BE2C (cell line): ENCODE data around the gene LYRM9.
A peak's percentile ranks its signal among the peaks of the same experiment; 100 is the strongest.

Source experiments
- DNase-seq: peaks from one replicate; pipeline ENCODE4 v3.0.0-alpha.2; 2020
- H3K27me3 ChIP-seq: fragments of 250-450 bp; sonication (Bioruptor Pico); 2 replicates; pipeline ENCODE4 v1.5.1; 2020; ENCODE audit warnings: mild to moderate bottlenecking
- H3K36me3 ChIP-seq: fragments of 250-450 bp; sonication (Bioruptor Pico); 2 replicates; pipeline ENCODE4 v1.5.1; 2020; ENCODE audit warnings: mild to moderate bottlenecking
- H3K4me1 ChIP-seq: fragments of 250-450 bp; sonication (Bioruptor Pico); 2 replicates; pipeline ENCODE4 v1.5.1; 2020
- H3K4me3 ChIP-seq: 2 replicates; pipeline ENCODE4 v1.5.1; 2011; ENCODE audit warnings: low read depth, low read length
- H3K9me3 ChIP-seq: fragments of 250-450 bp; sonication (Bioruptor Pico); 2 replicates; pipeline ENCODE4 v1.5.1; 2020
- TF ChIP-seq, protein P1 (sequence below): IDR thresholded peaks from 2 replicates; pipeline ENCODE4 v1.5.1; 2012; ENCODE audit warnings: mild to moderate bottlenecking, low read depth, low read length

Gene LYRM9

DNA sequence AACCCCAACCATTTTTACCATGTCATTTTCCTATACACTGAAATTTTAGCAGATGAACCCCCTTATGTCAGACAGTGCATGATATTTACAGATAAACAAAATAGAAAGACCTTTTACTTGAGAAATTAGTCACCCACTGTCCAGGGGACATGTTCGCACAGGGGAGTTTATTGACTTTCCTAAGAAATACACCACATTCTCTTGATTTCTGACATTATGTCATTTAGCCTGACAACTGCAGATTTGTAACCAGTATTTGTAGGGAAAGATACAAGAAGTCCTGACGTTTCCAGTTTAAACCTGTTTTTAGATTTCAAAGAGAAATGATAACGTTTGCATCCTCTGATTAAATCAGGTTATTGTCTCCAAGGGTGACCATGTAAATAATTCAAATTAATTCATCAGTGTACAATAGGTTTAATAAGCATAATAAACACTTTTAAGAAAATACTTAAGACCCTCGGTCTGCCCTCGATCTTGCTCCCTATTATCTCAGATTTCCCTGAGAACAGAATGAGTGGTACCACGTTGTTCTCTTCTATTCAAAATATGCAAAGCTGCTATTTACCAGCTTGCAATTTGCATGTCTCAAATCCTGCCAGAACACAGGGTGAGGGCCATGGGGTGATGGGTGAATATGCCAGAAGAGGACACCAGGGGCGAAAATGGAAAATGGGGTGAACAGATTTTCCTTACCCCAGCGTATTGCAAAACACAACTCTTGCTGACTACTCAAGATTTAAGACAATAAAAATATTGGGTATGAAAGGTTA, 2.1 kb upstream of the LYRM9 start:
- Histone ChIP-seq H3K36me3 (no peaks in the 10 kb centered on the region), H3K4me3 (no peak overlapping the region)
- no peak for DNase-seq

DNA sequence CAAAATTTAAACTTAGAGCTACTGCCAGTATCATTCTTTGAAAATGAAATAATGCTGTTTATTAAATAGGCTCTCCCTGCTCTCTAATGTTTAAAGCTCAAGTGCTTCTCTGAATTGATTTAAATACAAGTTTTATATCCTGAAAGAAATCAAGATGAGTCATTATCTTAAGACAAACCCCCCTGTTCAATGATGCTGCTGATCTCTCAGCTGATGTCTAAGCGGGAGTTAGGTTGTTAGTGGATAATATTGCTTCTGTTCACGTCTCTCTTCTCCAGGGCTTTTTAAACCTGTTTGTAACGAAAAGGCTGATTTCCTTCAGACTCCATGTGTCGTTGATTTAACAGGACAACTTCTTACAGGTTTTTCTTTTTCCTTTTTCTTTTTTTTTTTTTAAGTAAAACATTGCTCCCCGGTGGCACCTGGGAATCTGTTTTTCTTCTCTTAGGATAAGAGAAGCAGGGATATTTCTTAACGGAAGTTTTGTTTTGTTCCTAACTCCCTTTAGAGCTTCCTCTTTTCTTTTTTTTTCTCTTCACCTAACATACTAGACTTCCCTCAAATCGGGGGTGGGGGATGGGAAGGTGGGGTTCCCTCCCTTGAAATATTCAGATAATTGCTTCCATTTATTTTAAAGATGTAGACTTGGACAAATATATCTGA, 807 bp upstream of the LYRM9 start:
- no peaks in the 10 kb centered on the region for H3K9me3 ChIP-seq
- no peak overlapping the region for H3K4me3 ChIP-seq
- TF ChIP-seq, protein P1, sequence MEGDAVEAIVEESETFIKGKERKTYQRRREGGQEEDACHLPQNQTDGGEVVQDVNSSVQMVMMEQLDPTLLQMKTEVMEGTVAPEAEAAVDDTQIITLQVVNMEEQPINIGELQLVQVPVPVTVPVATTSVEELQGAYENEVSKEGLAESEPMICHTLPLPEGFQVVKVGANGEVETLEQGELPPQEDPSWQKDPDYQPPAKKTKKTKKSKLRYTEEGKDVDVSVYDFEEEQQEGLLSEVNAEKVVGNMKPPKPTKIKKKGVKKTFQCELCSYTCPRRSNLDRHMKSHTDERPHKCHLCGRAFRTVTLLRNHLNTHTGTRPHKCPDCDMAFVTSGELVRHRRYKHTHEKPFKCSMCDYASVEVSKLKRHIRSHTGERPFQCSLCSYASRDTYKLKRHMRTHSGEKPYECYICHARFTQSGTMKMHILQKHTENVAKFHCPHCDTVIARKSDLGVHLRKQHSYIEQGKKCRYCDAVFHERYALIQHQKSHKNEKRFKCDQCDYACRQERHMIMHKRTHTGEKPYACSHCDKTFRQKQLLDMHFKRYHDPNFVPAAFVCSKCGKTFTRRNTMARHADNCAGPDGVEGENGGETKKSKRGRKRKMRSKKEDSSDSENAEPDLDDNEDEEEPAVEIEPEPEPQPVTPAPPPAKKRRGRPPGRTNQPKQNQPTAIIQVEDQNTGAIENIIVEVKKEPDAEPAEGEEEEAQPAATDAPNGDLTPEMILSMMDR, result no peak
- no peaks in the 10 kb centered on the region for H3K36me3 ChIP-seq
- no peak for DNase-seq
- H3K4me1 ChIP-seq, result no peaks in the 10 kb centered on the region
- H3K27me3 ChIP-seq, result no peaks in the 10 kb centered on the region

More for the DNA sequence above, 2.1 kb upstream of the LYRM9 start:
- H3K4me1 ChIP-seq, result no peaks in the 10 kb centered on the region
- TF ChIP-seq, protein P1, result no peak
- H3K9me3 ChIP-seq, result no peaks in the 10 kb centered on the region
- no peaks in the 10 kb centered on the region for H3K27me3 ChIP-seq

- Histone ChIP-seq H3K4me1 (no peaks in the 10 kb centered on the region), H3K36me3 (no peaks in the 10 kb centered on the region), H3K9me3 (no peaks in the 10 kb centered on the region), H3K27me3 (no peaks in the 10 kb centered on the region), H3K4me3 (peak overlapping the region; percentile 51)
- no peak for DNase-seq
- TF ChIP-seq, protein P1, result no peak
These were observed 661 bp downstream of the LYRM9 start for GRCh38 chr17:27892542-27892865.

DNA sequence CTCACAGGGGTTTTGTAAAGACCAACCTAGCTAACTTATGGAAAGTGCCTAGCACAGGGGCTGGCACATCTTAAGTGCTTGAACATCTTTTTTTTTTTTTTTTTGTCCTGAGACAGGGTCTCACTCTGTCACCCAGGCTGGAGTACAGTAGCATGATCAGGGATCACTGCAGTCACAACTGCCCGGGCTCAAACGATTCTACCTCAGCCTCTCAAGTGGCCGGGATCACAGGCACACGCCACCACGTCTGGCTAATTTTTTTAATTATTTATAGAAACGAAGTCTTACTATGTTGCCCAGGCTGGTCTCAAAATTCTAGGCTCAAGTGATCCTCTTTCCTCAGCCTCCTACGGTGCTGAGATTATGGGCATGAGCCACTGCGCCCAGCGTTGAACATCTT, 1.3 kb downstream of the LYRM9 start:
- no peaks in the 10 kb centered on the region for H3K4me1 ChIP-seq
- no peak overlapping the region for H3K4me3 ChIP-seq
- H3K27me3 ChIP-seq, result no peaks in the 10 kb centered on the region
- no peaks in the 10 kb centered on the region for H3K36me3 ChIP-seq
- TF ChIP-seq, protein P1, result no peak
- H3K9me3 ChIP-seq, result no peaks in the 10 kb centered on the region
- no peak for DNase-seq

DNA sequence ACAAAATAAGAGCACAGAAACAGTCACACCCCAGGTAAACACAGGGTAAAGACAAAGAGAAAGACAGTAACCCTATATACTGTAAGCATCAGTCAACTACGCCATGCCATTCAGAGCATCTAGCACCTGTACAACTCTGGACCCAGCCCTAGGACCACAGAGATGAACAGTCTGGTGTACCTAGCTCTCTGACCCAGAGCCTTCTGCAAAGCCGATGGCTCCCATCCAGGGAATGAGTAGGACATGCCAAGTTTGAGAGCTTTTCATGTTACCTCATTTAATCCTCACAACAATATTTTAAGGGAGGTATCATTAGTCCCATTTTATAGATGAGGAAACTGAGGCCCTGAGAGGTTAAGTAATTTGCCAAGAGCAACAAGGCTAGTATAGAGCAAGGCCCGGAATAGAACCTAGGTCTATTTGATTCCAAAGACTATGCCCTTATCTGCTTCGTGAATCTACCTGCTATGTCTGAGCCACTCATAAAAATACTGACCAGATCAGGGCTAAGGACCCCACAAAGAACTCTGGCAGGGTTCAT, 3.4 kb downstream of the LYRM9 start:
- no peaks in the 10 kb centered on the region for H3K9me3 ChIP-seq
- H3K27me3 ChIP-seq, result no peaks in the 10 kb centered on the region
- no peak overlapping the region for H3K4me3 ChIP-seq
- TF ChIP-seq, protein P1, result no peak
- H3K36me3 ChIP-seq, result no peaks in the 10 kb centered on the region
- DNase-seq, result no peak
- H3K4me1 ChIP-seq, result no peaks in the 10 kb centered on the region

DNA sequence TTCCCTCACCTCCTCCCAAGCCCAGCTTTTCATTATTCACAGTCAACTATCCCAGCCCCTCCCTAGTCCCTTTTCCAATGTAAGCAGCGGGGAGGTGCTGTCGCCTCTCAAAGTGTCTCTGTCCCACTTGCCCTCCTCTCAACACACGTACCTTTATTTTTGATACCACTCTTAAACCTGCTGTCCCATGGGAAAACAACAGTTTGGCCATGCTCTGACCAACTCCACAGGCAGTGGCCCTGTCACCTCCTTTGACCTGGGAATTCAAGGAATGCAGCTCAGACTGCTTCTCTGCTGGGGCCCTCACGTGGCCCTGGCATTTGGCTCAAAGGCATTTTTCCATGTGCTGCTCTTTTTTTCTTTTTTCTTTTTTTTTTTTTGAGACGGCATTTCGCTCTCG, 4.2 kb downstream of the LYRM9 start:
- Histone ChIP-seq H3K4me3 (no peak overlapping the region), H3K36me3 (no peaks in the 10 kb centered on the region), H3K4me1 (no peaks in the 10 kb centered on the region), H3K9me3 (no peaks in the 10 kb centered on the region), H3K27me3 (no peaks in the 10 kb centered on the region)
- TF ChIP-seq, protein P1, result no peak
- DNase-seq, result no peak
